22Rv1 (cell line): ENCODE results near the gene ACTN2.

Source experiments
- CTCF ChIP-seq: fragments of 450-650 bp; IDR thresholded peaks from 2 replicates; pipeline ENCODE4 v1.5.1; 2017; ENCODE audit warnings: mild to moderate bottlenecking
- ZFX ChIP-seq: fragments of 450-650 bp; IDR thresholded peaks from 2 replicates; pipeline ENCODE4 v1.6.1; 2017; ENCODE audit warnings: antibody characterized with exemption, borderline replicate concordance

GRCh38 chr1:236765831-236766230 lies 79.5 kb downstream of the ACTN2 start:
- TF ChIP-seq CTCF (no peak), ZFX (no peak)
